Thyroid gland (tissue), 4 donors: ENCODE data around the gene OVCA2.

Experiments
- CTCF ChIP-seq, 6 experiments: fragments of 200-600 bp in 3 of 6; fragments of 450-650 bp in 3 of 6; sonication (generic) in 3 of 6; IDR thresholded peaks; one replicate each; pipeline ENCODE4 v1.5.1; 2016 to 2019; ENCODE audit warnings: antibody characterized with exemption in 6 of 6, mild to moderate bottlenecking in 2 of 6, inconsistent platforms in 1 of 6, moderate library complexity in 1 of 6
- POLR2A ChIP-seq, 2 donors: fragments of 450-650 bp; IDR thresholded peaks; one replicate each; pipeline ENCODE4 v1.6.1; 2017; ENCODE audit warnings: antibody characterized with exemption in 2 of 2, mild to moderate bottlenecking in 2 of 2, moderate library complexity in 1 of 2

GRCh38 chr17:2064980-2065785 lies 23.4 kb downstream of the OVCA2 start:
- TF ChIP-seq POLR2A (IDR thresholded peaks at IDR 0.05), result no peak
- TF ChIP-seq CTCF (IDR thresholded peaks at IDR 0.05), result no peak
